ENCODE data around the gene RLIM. TPM values are rescaled to one million over a fixed set of nuclear protein-coding genes. Genes with fewer than 3 reads are reported as not detected.
A peak's percentile ranks its signal among the peaks of the same experiment; 100 is the strongest.

Gene RLIM
- total RNA-seq, 4 donors from 2014 or later, result 13.6 to 28.8 (median 25.4) TPM

DNA sequence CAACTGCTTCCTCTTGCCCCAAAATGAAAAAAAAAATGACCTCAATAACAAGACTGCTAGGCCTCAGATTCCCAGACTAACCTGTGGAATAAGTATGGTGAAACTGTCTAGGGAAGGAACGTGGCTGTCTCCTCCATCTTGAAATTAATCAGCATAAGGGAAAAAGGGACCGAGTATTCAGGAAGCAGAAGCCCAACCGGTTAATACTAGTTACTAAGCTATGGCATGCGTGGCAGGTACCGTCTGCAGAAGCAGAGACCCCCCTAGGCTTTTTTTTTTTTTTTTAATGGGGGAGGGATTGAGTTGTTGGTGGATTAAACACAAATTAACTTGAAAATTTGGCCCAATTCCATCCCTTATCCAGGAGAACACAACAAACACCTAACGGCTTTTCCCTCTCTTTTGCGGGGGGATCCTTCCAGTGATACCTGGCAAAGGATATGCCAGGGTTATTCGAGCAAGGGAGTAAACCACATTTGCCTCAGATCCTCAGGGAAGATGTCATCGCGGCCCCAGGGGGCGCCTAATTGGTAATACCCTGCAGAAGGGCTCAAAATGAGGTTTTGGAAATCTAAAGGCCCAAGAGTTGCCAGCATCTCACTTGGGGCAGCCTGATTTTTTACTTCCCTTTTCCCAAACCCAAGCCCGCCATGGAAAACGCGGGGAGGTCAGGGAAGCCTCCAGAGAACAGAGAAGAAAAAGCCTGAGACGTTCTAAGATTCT lies 893 bp downstream of the RLIM start:
- peak overlapping the region; percentile 93 to 99 (median 98) for H3K27ac ChIP-seq
- 0 to 21% methylated on average over 8 to 10 of the region's 15 CpGs for WGBS, 2 donors
- peak overlapping the region; percentile 56 to 83 (median 76) for H3K4me3 ChIP-seq
- H3K27me3 ChIP-seq, result no peaks in the 10 kb centered on the region
- peaks cover 0 to 8% (median 0%) of the 10 kb centered on the region in 3 donors for H3K36me3 ChIP-seq
- intact Hi-C loops (cut with DNase I), result no loop called here
- peaks cover 0 to 21% (median 0%) of the 10 kb centered on the region in 3 donors for H3K4me1 ChIP-seq
- TF ChIP-seq, protein P1, sequence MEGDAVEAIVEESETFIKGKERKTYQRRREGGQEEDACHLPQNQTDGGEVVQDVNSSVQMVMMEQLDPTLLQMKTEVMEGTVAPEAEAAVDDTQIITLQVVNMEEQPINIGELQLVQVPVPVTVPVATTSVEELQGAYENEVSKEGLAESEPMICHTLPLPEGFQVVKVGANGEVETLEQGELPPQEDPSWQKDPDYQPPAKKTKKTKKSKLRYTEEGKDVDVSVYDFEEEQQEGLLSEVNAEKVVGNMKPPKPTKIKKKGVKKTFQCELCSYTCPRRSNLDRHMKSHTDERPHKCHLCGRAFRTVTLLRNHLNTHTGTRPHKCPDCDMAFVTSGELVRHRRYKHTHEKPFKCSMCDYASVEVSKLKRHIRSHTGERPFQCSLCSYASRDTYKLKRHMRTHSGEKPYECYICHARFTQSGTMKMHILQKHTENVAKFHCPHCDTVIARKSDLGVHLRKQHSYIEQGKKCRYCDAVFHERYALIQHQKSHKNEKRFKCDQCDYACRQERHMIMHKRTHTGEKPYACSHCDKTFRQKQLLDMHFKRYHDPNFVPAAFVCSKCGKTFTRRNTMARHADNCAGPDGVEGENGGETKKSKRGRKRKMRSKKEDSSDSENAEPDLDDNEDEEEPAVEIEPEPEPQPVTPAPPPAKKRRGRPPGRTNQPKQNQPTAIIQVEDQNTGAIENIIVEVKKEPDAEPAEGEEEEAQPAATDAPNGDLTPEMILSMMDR (IDR thresholded peaks at IDR 0.05), result no peak
- TF ChIP-seq POLR2A (IDR thresholded peaks at IDR 0.05), result no peak
- no peak for DNase-seq
- H3K9me3 ChIP-seq, result no peaks in the 10 kb centered on the region

DNA sequence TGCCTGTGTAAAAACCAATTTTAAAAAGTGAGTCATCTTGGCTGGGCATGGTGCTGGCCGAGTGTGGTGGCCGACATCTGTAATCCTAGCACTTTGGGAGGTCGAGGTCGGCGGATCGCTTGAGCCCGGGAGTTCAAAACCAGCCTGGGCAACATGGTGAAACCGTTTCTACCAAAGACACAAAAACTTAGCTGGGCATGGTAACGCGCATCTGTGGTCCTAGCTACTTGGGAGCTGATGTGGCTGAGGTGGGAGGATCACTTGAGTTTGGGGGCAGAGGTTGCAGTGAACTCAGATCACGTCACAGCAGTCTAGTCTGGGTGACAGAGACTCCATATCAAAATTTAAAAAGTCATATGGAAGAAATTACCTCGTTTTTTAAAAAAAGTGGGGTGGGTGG lies 7.6 kb downstream of the RLIM start:
- Histone ChIP-seq H3K4me3 (no peak overlapping the region), H3K27me3 (no peaks in the 10 kb centered on the region), H3K36me3 (peaks cover 0 to 8% (median 0%) of the 10 kb centered on the region in 3 donors), H3K4me1 (peaks cover 0 to 20% (median 0%) of the 10 kb centered on the region in 3 donors), H3K27ac (no peak overlapping the region), H3K9me3 (no peaks in the 10 kb centered on the region)
- no peak for DNase-seq
- 81 to 95% methylated on average over 7 to 12 of the region's 12 CpGs for WGBS, 2 donors
- TF ChIP-seq, protein P1 (IDR thresholded peaks at IDR 0.05), result no peak
- TF ChIP-seq POLR2A (IDR thresholded peaks at IDR 0.05), result no peak
- intact Hi-C loops (cut with DNase I), result no loop called here

DNA sequence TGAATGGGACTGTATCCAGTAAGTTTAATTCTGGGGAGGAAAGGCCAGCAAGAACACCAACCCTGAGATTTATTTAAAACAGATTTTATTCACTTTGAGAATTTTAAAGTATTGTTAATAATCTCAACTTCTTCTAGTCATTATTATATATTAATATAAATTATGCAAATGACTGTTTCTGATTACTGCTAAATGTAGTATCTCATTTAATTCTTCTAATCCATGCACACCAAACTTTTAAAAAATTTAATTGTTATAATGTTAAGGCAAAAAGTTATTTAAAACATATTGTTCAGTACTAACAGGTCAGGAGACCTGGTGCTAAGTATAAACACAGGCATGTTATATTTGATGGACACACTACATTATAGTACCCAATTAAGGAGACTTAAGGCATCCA lies 8.1 kb downstream of the RLIM start:
- H3K9me3 ChIP-seq, result no peaks in the 10 kb centered on the region
- no peak overlapping the region for H3K27ac ChIP-seq
- no peak overlapping the region for H3K4me3 ChIP-seq
- H3K4me1 ChIP-seq, result peaks cover 0 to 16% (median 0%) of the 10 kb centered on the region in 3 donors
- H3K36me3 ChIP-seq, result peaks cover 0 to 8% (median 0%) of the 10 kb centered on the region in 3 donors
- TF ChIP-seq, protein P1 (IDR thresholded peaks at IDR 0.05), result no peak
- TF ChIP-seq POLR2A (IDR thresholded peaks at IDR 0.05), result no peak
- no peak for DNase-seq
- no peaks in the 10 kb centered on the region for H3K27me3 ChIP-seq
- intact Hi-C loops (cut with DNase I), result no loop called here

DNA sequence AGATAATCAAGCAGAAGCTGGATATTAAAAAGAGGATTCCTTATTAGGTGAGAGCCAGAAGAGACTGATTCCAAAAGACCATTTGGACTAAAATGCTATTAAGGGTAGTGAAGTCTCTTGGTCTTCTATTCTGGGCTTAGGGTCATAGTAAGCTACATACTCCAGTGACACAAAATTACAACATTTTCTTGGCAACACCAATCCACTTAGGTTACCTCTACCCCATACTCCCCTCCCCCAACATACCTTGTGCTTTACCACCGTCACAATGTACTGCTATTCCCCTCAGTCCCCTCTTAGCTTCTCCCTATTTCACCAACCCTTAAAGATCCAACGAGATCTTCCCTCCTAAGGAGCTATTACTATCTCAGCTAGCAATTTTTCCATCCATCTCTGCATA lies 11.4 kb downstream of the RLIM start:
- H3K4me1 ChIP-seq, result peaks cover 0 to 15% (median 0%) of the 10 kb centered on the region in 3 donors
- DNase-seq, result no peak
- no peak overlapping the region for H3K27ac ChIP-seq
- 60 to 96% methylated on average over 2 of the region's 2 CpGs for WGBS, 2 donors
- peaks cover 0 to 6% (median 0%) of the 10 kb centered on the region in 3 donors for H3K36me3 ChIP-seq
- intact Hi-C loops (cut with DNase I), result no loop called here
- no peaks in the 10 kb centered on the region for H3K27me3 ChIP-seq
- no peaks in the 10 kb centered on the region for H3K9me3 ChIP-seq
- TF ChIP-seq, protein P1 (IDR thresholded peaks at IDR 0.05), result no peak
- no peak for TF ChIP-seq POLR2A (IDR thresholded peaks at IDR 0.05)
- H3K4me3 ChIP-seq, result no peak overlapping the region

DNA sequence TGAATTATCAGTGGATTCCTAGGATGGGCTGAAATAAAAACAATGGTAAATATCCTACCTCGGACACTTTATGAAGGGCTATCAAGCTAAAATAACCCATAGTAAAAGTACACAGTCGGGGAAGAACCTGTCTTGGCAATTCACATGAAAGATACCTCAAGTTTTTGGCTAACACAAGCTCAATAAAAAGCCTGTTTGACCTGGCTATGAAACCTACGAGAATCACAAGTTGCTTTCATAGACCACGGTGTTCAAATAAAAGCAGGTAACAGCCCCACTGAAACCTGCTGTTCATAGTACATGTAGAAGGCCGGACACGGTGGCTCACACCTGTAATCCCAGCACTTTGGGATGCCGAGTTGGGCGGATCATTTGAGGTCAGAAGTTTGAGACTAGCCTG lies 12.3 kb downstream of the RLIM start:
- Histone ChIP-seq H3K9me3 (no peaks in the 10 kb centered on the region), H3K4me1 (peaks cover 0 to 15% (median 0%) of the 10 kb centered on the region in 3 donors), H3K27ac (no peak overlapping the region), H3K36me3 (peaks cover 0 to 10% (median 0%) of the 10 kb centered on the region in 3 donors), H3K27me3 (no peaks in the 10 kb centered on the region), H3K4me3 (no peak overlapping the region)
- intact Hi-C loops (cut with DNase I), result no loop called here
- WGBS, 2 donors, result 75 to 83% methylated on average over 6 to 8 of the region's 8 CpGs
- no peak for DNase-seq
- no peak for TF ChIP-seq POLR2A (IDR thresholded peaks at IDR 0.05)
- TF ChIP-seq, protein P1 (IDR thresholded peaks at IDR 0.05), result no peak
